HEK293T (cell line): ENCODE data around the gene SEMA5A.

Source experiments
- BHLHE40 ChIP-seq: fragments of 450-650 bp; IDR thresholded peaks from 2 replicates; pipeline ENCODE4 v1.6.1; 2016; ENCODE audit warnings: mild to moderate bottlenecking, moderate library complexity, borderline replicate concordance
- FOXA1 ChIP-seq: fragments of 450-650 bp; IDR thresholded peaks from 2 replicates; pipeline ENCODE4 v1.6.1; 2016; ENCODE audit warnings: mild to moderate bottlenecking
- HDGF ChIP-seq: fragments of 450-650 bp; IDR thresholded peaks from 2 replicates; pipeline ENCODE4 v1.6.1; 2017; ENCODE audit warnings: antibody characterized with exemption, borderline replicate concordance
- LEF1 ChIP-seq: fragments of 450-650 bp; IDR thresholded peaks from 2 replicates; pipeline ENCODE4 v1.6.1; 2017; ENCODE audit warnings: mild to moderate bottlenecking, borderline replicate concordance
- ZNF384 ChIP-seq: fragments of 450-650 bp; IDR thresholded peaks from 2 replicates; pipeline ENCODE4 v1.6.1; 2016
- TF ChIP-seq, protein P1 (sequence below): fragments of 450-650 bp; IDR thresholded peaks from 2 replicates; pipeline ENCODE4 v1.6.1; 2016

DNA sequence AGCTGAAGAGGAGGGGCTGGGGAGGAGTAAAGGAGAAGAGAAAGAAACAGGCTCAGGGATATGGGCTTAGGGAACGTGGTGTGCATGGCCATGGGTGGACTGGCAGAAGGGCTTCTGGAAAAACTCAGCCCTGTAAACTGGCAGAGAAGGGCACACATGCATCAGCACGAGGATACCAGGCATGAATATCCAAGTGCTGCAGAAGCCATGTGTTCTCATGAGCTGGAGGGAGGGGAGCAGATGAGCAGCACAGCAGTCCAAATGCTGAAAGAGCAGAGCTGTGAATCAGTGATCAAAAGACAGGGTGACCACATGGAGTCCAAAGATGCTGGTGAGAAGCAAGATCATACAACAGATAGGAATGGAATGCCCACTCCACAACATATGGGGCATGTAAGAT is 72.3 kb downstream of the SEMA5A start:
- no peak for TF ChIP-seq FOXA1
- TF ChIP-seq ZNF384 = no peak
- TF ChIP-seq HDGF = no peak
- no peak for TF ChIP-seq BHLHE40
- TF ChIP-seq, protein P1, sequence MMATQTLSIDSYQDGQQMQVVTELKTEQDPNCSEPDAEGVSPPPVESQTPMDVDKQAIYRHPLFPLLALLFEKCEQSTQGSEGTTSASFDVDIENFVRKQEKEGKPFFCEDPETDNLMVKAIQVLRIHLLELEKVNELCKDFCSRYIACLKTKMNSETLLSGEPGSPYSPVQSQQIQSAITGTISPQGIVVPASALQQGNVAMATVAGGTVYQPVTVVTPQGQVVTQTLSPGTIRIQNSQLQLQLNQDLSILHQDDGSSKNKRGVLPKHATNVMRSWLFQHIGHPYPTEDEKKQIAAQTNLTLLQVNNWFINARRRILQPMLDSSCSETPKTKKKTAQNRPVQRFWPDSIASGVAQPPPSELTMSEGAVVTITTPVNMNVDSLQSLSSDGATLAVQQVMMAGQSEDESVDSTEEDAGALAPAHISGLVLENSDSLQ = no peak
- TF ChIP-seq LEF1 = no peak
